Nephron progenitor cell (in vitro differentiated cells): Measurements from ENCODE around the gene ACE.

Source experiments
- DNase-seq: peaks from one replicate; pipeline ENCODE4 v3.0.0; 2021
- H3K27ac Mint-ChIP-seq: 2 replicates; pipeline ENCODE4 v1.8.0; 2021; ENCODE audit warnings: mild to moderate bottlenecking, moderate library complexity, mixed read lengths
- H3K27me3 Mint-ChIP-seq: 2 replicates; pipeline ENCODE4 v1.8.0; 2021; ENCODE audit warnings: mild to moderate bottlenecking, low read depth, mixed read lengths; ENCODE audit not compliant: poor library complexity
- H3K36me3 Mint-ChIP-seq: 2 replicates; pipeline ENCODE4 v1.8.0; 2021; ENCODE audit warnings: low read depth, mixed read lengths
- H3K4me1 Mint-ChIP-seq: 2 replicates; pipeline ENCODE4 v1.8.0; 2021; ENCODE audit warnings: mixed read lengths
- H3K4me3 Mint-ChIP-seq: 2 replicates; pipeline ENCODE4 v1.8.0; 2021; ENCODE audit warnings: mild to moderate bottlenecking, moderate library complexity, mixed read lengths
- H3K9me3 Mint-ChIP-seq: 2 replicates; pipeline ENCODE4 v1.8.0; 2021; ENCODE audit warnings: mild to moderate bottlenecking, moderate library complexity, mixed read lengths
- CTCF ChIP-seq: fragments of 200-600 bp; sonication (generic); IDR thresholded peaks from 2 replicates; pipeline ENCODE4 v1.5.0; 2021; ENCODE audit warnings: antibody characterized with exemption

The ACE gene

GRCh38 chr17:63505341-63505740 is 28.5 kb downstream of the ACE start:
- no peak overlapping the region for H3K27ac Mint-ChIP-seq
- no peaks in the 10 kb centered on the region for H3K36me3 Mint-ChIP-seq
- no peak overlapping the region for H3K4me3 Mint-ChIP-seq
- H3K9me3 Mint-ChIP-seq: no peaks in the 10 kb centered on the region
- no peak for TF ChIP-seq CTCF
- H3K4me1 Mint-ChIP-seq: no peaks in the 10 kb centered on the region
- H3K27me3 Mint-ChIP-seq: peaks cover 78% of the 10 kb centered on the region
- DNase-seq: no peak

- TF ChIP-seq CTCF: no peak
- Mint-ChIP-seq H3K4me1 (no peaks in the 10 kb centered on the region), H3K27ac (no peak overlapping the region), H3K27me3 (peaks cover 69% of the 10 kb centered on the region), H3K4me3 (no peak overlapping the region), H3K36me3 (no peaks in the 10 kb centered on the region), H3K9me3 (no peaks in the 10 kb centered on the region)
- no peak for DNase-seq
Observed at GRCh38 chr17:63506627-63507026, 29.8 kb downstream of the ACE start.

- no peak for TF ChIP-seq CTCF
- Mint-ChIP-seq H3K9me3 (no peaks in the 10 kb centered on the region), H3K27me3 (peaks cover 59% of the 10 kb centered on the region), H3K27ac (no peak overlapping the region), H3K4me1 (no peaks in the 10 kb centered on the region), H3K4me3 (no peak overlapping the region), H3K36me3 (no peaks in the 10 kb centered on the region)
- no peak for DNase-seq
Observed at GRCh38 chr17:63511331-63511730, 34.5 kb downstream of the ACE start.

- H3K27me3 Mint-ChIP-seq: peaks cover 58% of the 10 kb centered on the region
- H3K4me3 Mint-ChIP-seq: no peak overlapping the region
- no peaks in the 10 kb centered on the region for H3K36me3 Mint-ChIP-seq
- no peak for DNase-seq
- H3K4me1 Mint-ChIP-seq: no peaks in the 10 kb centered on the region
- H3K9me3 Mint-ChIP-seq: no peaks in the 10 kb centered on the region
- TF ChIP-seq CTCF: no peak
- H3K27ac Mint-ChIP-seq: no peak overlapping the region
Observed at GRCh38 chr17:63512388-63512787, 35.5 kb downstream of the ACE start.

- DNase-seq: no peak
- no peaks in the 10 kb centered on the region for H3K9me3 Mint-ChIP-seq
- H3K27ac Mint-ChIP-seq: no peak overlapping the region
- H3K36me3 Mint-ChIP-seq: no peaks in the 10 kb centered on the region
- peaks cover 59% of the 10 kb centered on the region for H3K27me3 Mint-ChIP-seq
- no peak overlapping the region for H3K4me3 Mint-ChIP-seq
- no peaks in the 10 kb centered on the region for H3K4me1 Mint-ChIP-seq
- TF ChIP-seq CTCF: no peak
Observed at GRCh38 chr17:63512896-63513644, 36.2 kb downstream of the ACE start.

- no peak for DNase-seq
- H3K9me3 Mint-ChIP-seq: no peaks in the 10 kb centered on the region
- H3K4me3 Mint-ChIP-seq: no peak overlapping the region
- H3K4me1 Mint-ChIP-seq: no peaks in the 10 kb centered on the region
- TF ChIP-seq CTCF: no peak
- H3K27ac Mint-ChIP-seq: no peak overlapping the region
- H3K27me3 Mint-ChIP-seq: peaks cover 51% of the 10 kb centered on the region
- H3K36me3 Mint-ChIP-seq: no peaks in the 10 kb centered on the region
Observed at GRCh38 chr17:63514477-63514876, 37.6 kb downstream of the ACE start.
